GM12878 (cell line): ENCODE results near the gene DOHH.

Experiments used
- CREB1 ChIP-seq: IDR thresholded peaks from 2 replicates; pipeline ENCODE4 v1.6.1; 2012; ENCODE audit warnings: low read depth, mild to moderate bottlenecking, inconsistent platforms
- HDAC2 ChIP-seq: fragments of 200-600 bp; sonication (generic); IDR thresholded peaks from 2 replicates; pipeline ENCODE4 v1.6.1; 2017
- PAX5 ChIP-seq: IDR thresholded peaks from 2 replicates; pipeline ENCODE4 v1.6.1; 2011; ENCODE audit warnings: low read depth, low read length, borderline replicate concordance
- POLR2A ChIP-seq: IDR thresholded peaks from 2 replicates; pipeline ENCODE4 v1.6.1; 2011; ENCODE audit warnings: low read depth, mild to moderate bottlenecking, low read length
- POLR2AphosphoS5 ChIP-seq: IDR thresholded peaks from 2 replicates; pipeline ENCODE4 v1.6.1; 2011; ENCODE audit warnings: mild to moderate bottlenecking, low read length, inconsistent platforms
- RFX5 ChIP-seq: IDR thresholded peaks from 2 replicates; pipeline ENCODE4 v1.6.1; 2011; ENCODE audit warnings: low read depth, low read length, improper control_type of control experiment
- SPI1 ChIP-seq: IDR thresholded peaks from 2 replicates; pipeline ENCODE4 v1.6.1; 2011; ENCODE audit warnings: low read depth, mild to moderate bottlenecking, low read length, moderate library complexity, borderline replicate concordance; ENCODE audit not compliant: insufficient read depth
- TCF12 ChIP-seq: IDR thresholded peaks from 2 replicates; pipeline ENCODE4 v1.6.1; 2011; ENCODE audit warnings: low read depth, mild to moderate bottlenecking, low read length
- TF ChIP-seq, protein P1 (sequence below): IDR thresholded peaks from 2 replicates; pipeline ENCODE4 v1.6.1; 2011; ENCODE audit warnings: low read depth, mild to moderate bottlenecking, low read length, moderate library complexity, borderline replicate concordance; ENCODE audit errors: extremely low read depth
- TF ChIP-seq, protein P2 (sequence below), 3 experiments: IDR thresholded peaks in 2 of 3; conservative IDR thresholded peaks in 1 of 3; 2 replicates each; pipeline ENCODE4 v1.5.1; 2011; ENCODE audit warnings: low read depth in 3 of 3, low read length in 3 of 3, mild to moderate bottlenecking in 3 of 3, control low read depth in 2 of 3, moderate library complexity in 2 of 3, inconsistent platforms in 1 of 3, mixed read lengths in 1 of 3; ENCODE audit not compliant: control insufficient read depth in 2 of 3, insufficient read depth in 1 of 3; ENCODE audit errors: extremely low read depth in 1 of 3
- TF ChIP-seq, protein P3 (sequence below): fragments of 450-650 bp; IDR thresholded peaks from 2 replicates; pipeline ENCODE4 v1.6.1; 2017; ENCODE audit warnings: mild to moderate bottlenecking, moderate library complexity
- TF ChIP-seq, protein P4 (sequence below): IDR thresholded peaks from 2 replicates; pipeline ENCODE4 v1.6.1; 2012; ENCODE audit warnings: mild to moderate bottlenecking, low read depth, low read length

DNA sequence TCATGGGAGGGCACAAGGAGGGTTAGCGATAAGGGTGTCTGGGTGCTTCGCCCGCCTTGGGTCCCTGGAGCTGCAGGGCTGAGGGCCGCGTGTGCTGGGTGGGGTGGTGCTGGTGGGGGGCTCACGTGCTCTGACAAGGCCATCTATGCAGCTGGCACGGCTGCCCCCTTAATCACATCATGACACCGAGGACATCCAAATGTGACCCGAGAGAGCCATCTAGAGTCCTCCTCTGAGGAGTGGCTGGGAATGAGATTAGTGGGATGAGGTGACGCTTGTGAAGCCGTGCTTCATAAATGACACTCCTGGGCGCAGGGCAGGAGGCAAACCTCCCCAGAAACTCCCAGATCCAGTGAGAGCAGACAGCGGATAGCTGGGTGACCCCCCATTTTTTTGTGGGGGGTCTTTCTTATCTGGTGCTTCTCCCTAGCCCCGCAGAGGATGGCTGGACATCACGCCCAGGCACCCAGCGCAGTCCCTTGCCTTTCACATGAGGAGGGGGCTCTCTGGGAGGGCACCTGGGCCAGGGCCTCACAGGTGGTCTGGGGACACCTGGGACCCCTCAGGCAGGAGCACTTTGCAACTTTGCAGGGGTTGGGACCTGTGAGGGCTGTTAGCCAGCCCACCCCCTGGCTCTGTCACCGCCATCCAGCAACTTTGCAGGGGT, 12.2 kb upstream of the DOHH start:
- TF ChIP-seq, protein P1, sequence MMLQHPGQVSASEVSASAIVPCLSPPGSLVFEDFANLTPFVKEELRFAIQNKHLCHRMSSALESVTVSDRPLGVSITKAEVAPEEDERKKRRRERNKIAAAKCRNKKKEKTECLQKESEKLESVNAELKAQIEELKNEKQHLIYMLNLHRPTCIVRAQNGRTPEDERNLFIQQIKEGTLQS = no peak
- TF ChIP-seq SPI1 = no peak
- no peak for TF ChIP-seq HDAC2
- TF ChIP-seq TCF12 = no peak
- TF ChIP-seq, protein P2, sequence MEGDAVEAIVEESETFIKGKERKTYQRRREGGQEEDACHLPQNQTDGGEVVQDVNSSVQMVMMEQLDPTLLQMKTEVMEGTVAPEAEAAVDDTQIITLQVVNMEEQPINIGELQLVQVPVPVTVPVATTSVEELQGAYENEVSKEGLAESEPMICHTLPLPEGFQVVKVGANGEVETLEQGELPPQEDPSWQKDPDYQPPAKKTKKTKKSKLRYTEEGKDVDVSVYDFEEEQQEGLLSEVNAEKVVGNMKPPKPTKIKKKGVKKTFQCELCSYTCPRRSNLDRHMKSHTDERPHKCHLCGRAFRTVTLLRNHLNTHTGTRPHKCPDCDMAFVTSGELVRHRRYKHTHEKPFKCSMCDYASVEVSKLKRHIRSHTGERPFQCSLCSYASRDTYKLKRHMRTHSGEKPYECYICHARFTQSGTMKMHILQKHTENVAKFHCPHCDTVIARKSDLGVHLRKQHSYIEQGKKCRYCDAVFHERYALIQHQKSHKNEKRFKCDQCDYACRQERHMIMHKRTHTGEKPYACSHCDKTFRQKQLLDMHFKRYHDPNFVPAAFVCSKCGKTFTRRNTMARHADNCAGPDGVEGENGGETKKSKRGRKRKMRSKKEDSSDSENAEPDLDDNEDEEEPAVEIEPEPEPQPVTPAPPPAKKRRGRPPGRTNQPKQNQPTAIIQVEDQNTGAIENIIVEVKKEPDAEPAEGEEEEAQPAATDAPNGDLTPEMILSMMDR (IDR thresholded peaks at IDR 0.05 in 2 of 3, conservative IDR thresholded peaks at IDR 0.05 in 1 of 3; ENCODE audit: control insufficient read depth in 2 of 3, extremely low read depth in 1 of 3, insufficient read depth in 1 of 3, low read depth in 3 of 3, low read length in 3 of 3) = no peak
- TF ChIP-seq CREB1 = no peak
- no peak for TF ChIP-seq POLR2AphosphoS5
- TF ChIP-seq POLR2A = no peak
- TF ChIP-seq RFX5 = no peak
- TF ChIP-seq, protein P3, sequence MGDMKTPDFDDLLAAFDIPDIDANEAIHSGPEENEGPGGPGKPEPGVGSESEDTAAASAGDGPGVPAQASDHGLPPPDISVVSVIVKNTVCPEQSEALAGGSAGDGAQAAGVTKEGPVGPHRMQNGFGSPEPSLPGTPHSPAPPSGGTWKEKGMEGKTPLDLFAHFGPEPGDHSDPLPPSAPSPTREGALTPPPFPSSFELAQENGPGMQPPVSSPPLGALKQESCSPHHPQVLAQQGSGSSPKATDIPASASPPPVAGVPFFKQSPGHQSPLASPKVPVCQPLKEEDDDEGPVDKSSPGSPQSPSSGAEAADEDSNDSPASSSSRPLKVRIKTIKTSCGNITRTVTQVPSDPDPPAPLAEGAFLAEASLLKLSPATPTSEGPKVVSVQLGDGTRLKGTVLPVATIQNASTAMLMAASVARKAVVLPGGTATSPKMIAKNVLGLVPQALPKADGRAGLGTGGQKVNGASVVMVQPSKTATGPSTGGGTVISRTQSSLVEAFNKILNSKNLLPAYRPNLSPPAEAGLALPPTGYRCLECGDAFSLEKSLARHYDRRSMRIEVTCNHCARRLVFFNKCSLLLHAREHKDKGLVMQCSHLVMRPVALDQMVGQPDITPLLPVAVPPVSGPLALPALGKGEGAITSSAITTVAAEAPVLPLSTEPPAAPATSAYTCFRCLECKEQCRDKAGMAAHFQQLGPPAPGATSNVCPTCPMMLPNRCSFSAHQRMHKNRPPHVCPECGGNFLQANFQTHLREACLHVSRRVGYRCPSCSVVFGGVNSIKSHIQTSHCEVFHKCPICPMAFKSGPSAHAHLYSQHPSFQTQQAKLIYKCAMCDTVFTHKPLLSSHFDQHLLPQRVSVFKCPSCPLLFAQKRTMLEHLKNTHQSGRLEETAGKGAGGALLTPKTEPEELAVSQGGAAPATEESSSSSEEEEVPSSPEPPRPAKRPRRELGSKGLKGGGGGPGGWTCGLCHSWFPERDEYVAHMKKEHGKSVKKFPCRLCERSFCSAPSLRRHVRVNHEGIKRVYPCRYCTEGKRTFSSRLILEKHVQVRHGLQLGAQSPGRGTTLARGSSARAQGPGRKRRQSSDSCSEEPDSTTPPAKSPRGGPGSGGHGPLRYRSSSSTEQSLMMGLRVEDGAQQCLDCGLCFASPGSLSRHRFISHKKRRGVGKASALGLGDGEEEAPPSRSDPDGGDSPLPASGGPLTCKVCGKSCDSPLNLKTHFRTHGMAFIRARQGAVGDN = no peak
- TF ChIP-seq PAX5 = no peak
- TF ChIP-seq, protein P4, sequence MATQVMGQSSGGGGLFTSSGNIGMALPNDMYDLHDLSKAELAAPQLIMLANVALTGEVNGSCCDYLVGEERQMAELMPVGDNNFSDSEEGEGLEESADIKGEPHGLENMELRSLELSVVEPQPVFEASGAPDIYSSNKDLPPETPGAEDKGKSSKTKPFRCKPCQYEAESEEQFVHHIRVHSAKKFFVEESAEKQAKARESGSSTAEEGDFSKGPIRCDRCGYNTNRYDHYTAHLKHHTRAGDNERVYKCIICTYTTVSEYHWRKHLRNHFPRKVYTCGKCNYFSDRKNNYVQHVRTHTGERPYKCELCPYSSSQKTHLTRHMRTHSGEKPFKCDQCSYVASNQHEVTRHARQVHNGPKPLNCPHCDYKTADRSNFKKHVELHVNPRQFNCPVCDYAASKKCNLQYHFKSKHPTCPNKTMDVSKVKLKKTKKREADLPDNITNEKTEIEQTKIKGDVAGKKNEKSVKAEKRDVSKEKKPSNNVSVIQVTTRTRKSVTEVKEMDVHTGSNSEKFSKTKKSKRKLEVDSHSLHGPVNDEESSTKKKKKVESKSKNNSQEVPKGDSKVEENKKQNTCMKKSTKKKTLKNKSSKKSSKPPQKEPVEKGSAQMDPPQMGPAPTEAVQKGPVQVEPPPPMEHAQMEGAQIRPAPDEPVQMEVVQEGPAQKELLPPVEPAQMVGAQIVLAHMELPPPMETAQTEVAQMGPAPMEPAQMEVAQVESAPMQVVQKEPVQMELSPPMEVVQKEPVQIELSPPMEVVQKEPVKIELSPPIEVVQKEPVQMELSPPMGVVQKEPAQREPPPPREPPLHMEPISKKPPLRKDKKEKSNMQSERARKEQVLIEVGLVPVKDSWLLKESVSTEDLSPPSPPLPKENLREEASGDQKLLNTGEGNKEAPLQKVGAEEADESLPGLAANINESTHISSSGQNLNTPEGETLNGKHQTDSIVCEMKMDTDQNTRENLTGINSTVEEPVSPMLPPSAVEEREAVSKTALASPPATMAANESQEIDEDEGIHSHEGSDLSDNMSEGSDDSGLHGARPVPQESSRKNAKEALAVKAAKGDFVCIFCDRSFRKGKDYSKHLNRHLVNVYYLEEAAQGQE = no peak
